Hematopoietic multipotent progenitor cell (in vitro differentiated cells): ENCODE measurements around the gene GOLGA6B. TPM values are rescaled to one million over a fixed set of nuclear protein-coding genes. Genes with fewer than 3 reads are reported as not detected.
A peak's percentile ranks its signal among the peaks of the same experiment; 100 is the strongest.
"Not testable (repeated sequence)": the region's sequence is repeated elsewhere in the genome, so short reads cannot be mapped to it uniquely, and the experiment has no call there.

Source experiments
- DNase-seq, 3 donors: peaks; one replicate each; pipeline ENCODE4 v3.0.0-alpha.2; 2011 to 2015; ENCODE audit warnings: low read depth in 2 of 3, low spot score in 2 of 3
- total RNA-seq: library from RNA; depleted of rRNA; stranded (reverse); fragments of >200 nt; gene quantifications from one replicate; pipeline ENCODE4 v1.2.3, GENCODE V29; 2012

The GOLGA6B gene
- total RNA-seq, 1 donor = not detected

- DNase-seq = not testable (repeated sequence)
These were observed 9.4 kb downstream of the GOLGA6B start for GRCh38 chr15:72663931-72664330.

- not testable (repeated sequence) for DNase-seq
These were observed 11.2 kb downstream of the GOLGA6B start for GRCh38 chr15:72665706-72666105.

GRCh38 chr15:72669803-72670202, 15.3 kb downstream of the GOLGA6B start:
- not testable (repeated sequence) for DNase-seq

GRCh38 chr15:72670656-72671352, 16.3 kb downstream of the GOLGA6B start:
- DNase-seq = peak; percentile 29 to 76 (median 73)

GRCh38 chr15:72671525-72671924, 17.0 kb downstream of the GOLGA6B start:
- no peak for DNase-seq

- DNase-seq = no peak
These were observed 22.3 kb downstream of the GOLGA6B start for GRCh38 chr15:72676838-72677237.

GRCh38 chr15:72680931-72681330, 26.4 kb downstream of the GOLGA6B start:
- DNase-seq = peak in 1 of 3 donors; percentile 34

GRCh38 chr15:72682772-72683171, 28.3 kb downstream of the GOLGA6B start:
- DNase-seq = no peak

- DNase-seq = peak in 1 of 3 donors; percentile 10
These were observed 30.9 kb downstream of the GOLGA6B start for GRCh38 chr15:72685301-72685924.

GRCh38 chr15:72685925-72686794, 31.7 kb downstream of the GOLGA6B start, which contains the start of the genes BBS4 and HIGD2B:
Gene BBS4, plus strand, starts transcription at chr15:72686207. Its CDS starts 21 bp downstream, at chr15:72686228.
Gene HIGD2B, minus strand, starts transcription at chr15:72686182. Its CDS starts 9,808 bp downstream, at chr15:72676374.
- DNase-seq = peak; percentile 72 to 93 (median 90)

GRCh38 chr15:72688697-72689096, 34.2 kb downstream of the GOLGA6B start:
- no peak for DNase-seq

GRCh38 chr15:72690938-72691337, 36.4 kb downstream of the GOLGA6B start:
- no peak for DNase-seq

GRCh38 chr15:72698938-72699337, 44.4 kb downstream of the GOLGA6B start:
- DNase-seq = no peak

- no peak for DNase-seq
These were observed 45.6 kb downstream of the GOLGA6B start for GRCh38 chr15:72700076-72700475.

GRCh38 chr15:72706266-72706665, 51.8 kb downstream of the GOLGA6B start:
- no peak for DNase-seq

- DNase-seq = not testable (repeated sequence)
These were observed 54.2 kb downstream of the GOLGA6B start for GRCh38 chr15:72708551-72709303.
